C1 segment of cervical spinal cord (tissue), 14 donors: ENCODE measurements around the gene NEDD4L.

Experiments used
- DNase-seq, 14 donors: peaks; one replicate each; lab custom pipeline; 2025; lab: John Stamatoyannopoulos, UW

The NEDD4L gene

DNA sequence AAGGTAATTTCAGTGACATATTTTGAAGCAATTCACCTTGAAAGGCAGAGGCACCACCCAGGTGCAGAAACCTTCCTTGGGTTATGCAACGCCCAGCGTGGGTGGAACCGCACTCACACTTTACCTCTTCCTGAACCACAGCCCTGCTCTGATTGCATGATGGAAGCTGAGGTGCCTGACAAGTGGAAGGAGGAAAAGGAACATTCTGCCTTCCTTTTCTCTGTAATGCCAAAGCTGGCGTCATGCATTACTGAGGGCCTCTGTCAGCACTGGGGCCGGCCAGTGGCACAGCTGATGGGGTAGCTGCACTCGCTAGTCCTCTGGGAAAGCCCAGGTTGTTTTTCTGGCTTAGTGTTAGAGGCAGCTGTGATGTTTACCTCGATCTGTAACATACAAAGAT lies 266.5 kb downstream of the NEDD4L start:
- DNase-seq: peak in 1 of 14 donors; percentile 61

DNA sequence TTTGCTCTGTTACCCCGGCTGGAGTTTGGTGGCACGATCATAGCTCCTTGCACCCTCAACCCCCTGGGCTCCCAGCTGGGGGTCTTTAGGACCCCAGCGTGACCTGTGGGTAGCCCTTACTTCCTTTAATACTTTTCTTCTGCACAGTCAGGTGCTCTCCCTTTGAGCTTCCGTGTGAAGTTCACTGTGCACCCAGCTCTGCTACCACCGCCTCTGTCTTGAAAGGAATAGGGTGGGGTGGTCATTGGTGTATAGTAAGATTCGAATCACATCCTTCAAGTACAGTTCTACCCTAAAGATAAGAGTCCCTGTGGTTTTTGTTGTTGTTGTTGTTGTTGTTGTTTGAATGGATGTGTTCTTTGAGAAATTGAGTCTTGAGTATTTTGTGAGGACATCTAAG lies 267.4 kb downstream of the NEDD4L start:
- no peak for DNase-seq

DNA sequence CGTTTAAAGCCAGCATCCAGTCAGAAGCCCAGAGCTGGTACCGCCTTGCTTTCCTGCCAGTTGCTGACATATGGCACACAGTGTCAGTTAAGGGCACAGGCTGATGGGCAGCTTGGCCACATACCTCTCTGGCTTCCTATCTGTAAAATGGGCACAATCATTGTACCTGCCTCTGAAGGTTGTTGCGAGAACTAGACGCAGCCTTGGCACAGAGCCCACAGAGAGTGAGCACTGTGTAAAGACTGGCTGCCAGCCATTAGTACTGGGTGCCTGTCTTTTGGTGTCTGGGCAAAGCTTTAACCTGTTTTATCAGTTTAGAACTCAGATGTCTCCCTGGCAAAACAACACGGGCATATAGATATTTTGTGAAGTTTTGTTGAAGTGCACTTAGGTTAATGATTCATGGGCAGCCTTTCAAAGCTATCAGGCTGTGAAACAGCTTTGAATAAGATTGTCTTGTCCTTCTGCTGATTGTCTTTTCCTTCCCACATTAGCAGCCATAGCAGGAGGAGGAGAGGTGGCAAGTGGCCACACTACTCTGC lies 269.5 kb downstream of the NEDD4L start:
- DNase-seq: peak in 1 of 14 donors; percentile 43

DNA sequence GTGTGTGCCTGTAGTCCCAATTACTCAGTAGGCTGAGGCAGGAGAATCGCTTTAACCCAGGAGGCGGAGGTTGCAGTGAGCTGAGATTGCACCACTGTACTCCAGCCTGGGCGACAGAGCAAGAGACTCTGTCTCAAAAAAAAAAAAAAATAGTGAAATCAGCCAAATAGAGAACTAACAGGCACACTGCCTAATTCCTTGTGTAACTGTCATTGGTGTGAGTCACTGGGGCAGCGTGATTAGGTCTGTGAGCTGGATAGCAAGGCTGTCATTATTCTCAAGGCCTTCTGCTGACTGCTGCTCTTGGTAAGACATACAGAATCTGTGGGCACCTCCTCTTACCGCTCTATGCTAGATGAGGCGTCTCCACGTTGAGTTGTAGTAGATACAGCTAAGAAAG lies 270.3 kb downstream of the NEDD4L start:
- peak in 3 of 14 donors; percentile 42 to 82 (median 52) for DNase-seq

- no peak for DNase-seq
Observed at GRCh38 chr18:58315041-58315440, 271.0 kb downstream of the NEDD4L start.

- DNase-seq: no peak
Observed at GRCh38 chr18:58315739-58316215, 271.8 kb downstream of the NEDD4L start.

- DNase-seq: peak in 1 of 14 donors; percentile 26
Observed at GRCh38 chr18:58316396-58317342, 272.6 kb downstream of the NEDD4L start.

GRCh38 chr18:58319719-58320118 lies 275.7 kb downstream of the NEDD4L start:
- DNase-seq: no peak

DNA sequence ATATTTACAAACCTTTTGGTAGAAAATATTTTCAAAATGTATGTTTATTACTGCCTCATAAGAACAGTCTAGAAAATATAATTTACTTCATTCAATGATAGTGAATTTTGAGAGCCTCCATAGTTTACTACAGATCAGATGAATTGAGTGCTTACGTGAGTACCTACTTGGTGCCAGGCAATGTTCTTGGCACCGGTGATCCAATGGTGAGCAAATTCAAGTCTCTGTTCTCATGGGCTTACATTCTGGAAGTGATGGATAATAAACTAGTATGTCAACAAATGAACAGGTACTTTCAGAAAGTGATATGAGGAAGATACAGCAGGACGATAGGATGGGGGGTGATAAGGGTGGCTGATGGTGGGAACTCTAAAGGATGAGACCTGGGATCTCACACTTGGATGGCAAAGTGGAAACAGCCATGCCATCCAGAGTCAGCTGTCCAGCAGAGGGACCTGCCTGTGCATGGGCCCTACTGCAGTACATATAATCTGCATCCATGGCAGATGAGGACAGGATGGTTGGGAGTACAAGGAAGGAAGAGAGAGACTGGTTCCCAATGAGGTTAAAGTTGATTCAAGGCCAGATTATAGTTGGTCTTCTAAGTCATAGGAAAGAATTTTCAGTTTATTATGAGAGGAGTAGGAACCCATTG lies 277.0 kb downstream of the NEDD4L start:
- no peak for DNase-seq

DNA sequence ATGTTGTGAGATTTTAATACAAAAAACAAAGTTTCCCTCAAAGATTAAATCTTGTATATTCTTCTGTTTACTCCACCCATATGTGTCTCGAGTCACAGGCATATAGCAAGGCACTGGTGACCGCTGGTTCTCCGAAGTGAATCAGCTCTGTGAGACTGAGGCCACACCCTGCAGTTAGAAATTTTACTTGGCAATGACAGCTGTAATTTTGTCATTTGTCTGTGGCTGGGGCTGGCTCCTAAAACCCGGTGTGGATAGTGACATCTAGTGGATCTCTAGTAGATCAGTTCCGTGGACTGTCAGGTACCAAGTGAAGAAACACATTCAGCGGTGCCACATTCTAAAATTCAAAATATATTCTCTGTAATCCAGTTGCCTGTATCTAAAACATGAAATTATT lies 278.0 kb downstream of the NEDD4L start:
- peak in 3 of 14 donors; percentile 39 to 71 (median 46) for DNase-seq

- DNase-seq: no peak
Observed at GRCh38 chr18:58322464-58322863, 278.4 kb downstream of the NEDD4L start.

DNA sequence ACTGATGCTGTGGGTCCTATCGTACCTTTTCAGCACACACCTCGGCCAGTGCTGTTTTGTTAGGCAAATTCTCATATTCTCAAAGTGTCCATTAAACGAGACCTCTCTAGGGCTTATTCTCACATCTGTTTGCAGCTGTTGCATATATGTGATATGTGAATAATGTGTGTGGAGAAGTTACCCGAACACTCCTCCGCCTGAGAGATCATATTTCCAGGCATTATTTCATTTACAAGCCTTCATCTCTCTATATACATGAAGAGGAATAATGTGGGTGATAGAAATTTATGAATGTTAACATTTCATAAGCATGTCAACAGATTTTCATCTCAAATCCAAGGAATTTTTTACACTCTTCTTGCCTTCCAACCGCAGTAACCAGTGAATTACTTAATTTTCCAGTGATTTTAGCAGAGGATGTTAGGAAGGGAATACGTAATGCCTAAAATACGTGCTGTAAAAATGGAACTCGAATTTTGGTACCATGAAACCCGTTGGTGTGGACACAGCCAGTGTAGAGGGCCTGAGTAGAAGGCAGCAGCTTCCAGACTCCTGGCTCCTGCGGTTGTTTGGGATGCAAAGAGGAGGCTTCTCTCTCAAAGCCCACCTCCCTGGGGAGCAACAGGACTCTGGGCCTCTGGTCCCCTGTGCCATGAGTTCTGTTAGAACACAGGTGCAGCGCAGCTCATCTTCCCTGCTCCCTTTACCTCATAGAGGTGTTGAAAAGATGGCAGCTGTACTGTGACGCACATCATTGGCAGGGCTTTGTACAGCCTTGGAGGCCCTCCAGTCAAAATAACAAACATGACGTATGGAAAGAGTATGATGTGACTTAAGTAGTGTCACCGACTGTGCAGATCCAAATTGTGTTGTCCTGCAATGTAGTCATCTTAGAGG lies 280.1 kb downstream of the NEDD4L start:
- DNase-seq: no peak

DNA sequence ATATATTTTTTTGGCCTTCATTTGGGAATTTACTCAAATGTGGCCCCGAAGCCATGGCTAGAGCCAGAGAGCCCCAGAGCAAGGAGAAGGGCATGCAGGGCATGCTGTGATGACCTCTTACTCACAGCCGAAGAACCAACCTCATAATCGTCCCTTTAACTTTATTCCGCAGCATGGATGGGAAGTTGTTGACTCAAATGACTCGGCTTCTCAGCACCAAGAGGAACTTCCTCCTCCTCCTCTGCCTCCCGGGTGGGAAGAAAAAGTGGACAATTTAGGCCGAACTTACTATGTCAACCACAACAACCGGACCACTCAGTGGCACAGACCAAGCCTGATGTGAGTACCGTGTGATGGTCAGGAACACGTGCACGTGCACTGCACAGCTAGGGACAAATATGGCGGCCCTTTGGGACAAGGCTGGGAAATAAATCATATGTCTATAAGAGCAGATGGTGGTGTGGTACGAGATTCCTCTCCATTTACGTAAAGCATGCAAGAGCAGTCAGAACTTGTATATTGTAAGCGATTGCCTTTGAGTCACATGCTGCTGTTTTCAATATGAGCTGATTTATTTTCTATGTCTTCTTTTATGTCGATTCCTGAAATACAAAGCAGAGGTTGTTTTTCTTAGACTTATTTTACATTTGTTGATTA lies 280.9 kb downstream of the NEDD4L start:
- no peak for DNase-seq

- no peak for DNase-seq
Observed at GRCh38 chr18:58325494-58325893, 281.5 kb downstream of the NEDD4L start.

GRCh38 chr18:58334061-58334460 lies 290.0 kb downstream of the NEDD4L start:
- DNase-seq: no peak

- DNase-seq: no peak
Observed at GRCh38 chr18:58335223-58335622, 291.2 kb downstream of the NEDD4L start.

GRCh38 chr18:58335821-58336220 lies 291.8 kb downstream of the NEDD4L start:
- no peak for DNase-seq

- no peak for DNase-seq
Observed at GRCh38 chr18:58336605-58337004, 292.6 kb downstream of the NEDD4L start.

DNA sequence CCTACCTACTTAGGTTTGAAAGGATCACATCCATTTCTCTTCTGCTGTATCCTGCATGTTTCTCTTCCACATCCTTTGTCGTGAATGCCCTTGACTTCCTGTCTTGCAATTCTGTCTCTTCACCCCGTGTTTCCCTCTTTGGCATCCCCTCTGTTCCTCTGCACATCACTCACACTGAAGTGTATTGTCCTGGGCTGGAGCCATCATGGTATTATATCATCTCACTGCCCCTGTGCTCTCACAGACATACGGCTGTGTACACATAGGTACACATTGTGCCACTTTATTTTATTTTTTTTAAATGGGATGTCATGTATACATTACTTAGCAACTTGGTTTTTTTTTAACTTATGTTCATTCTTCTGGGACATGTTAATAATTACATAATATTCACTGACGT lies 293.3 kb downstream of the NEDD4L start:
- DNase-seq: no peak

DNA sequence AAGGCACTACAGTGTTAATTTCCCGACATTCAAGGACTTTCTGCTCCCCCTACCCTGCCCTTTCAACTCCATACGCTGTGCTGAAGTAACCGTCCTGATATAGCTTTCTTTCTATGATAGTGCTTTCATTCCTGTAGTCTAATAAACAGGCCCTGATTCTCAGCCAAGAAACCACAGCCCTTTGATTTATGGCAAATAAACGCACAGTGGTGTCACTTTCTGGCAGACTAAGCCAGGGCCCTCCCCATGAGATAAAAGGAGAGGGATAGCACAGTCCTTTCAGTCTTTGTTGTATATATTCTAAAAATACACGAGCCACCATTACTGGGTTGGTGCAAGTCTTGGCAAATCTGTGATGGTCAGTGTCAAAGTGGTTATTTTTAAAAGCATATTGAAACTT lies 293.7 kb downstream of the NEDD4L start:
- no peak for DNase-seq

- DNase-seq: no peak
Observed at GRCh38 chr18:58338141-58338540, 294.1 kb downstream of the NEDD4L start.
